IMR-90 (cell line): ENCODE results near the gene ADAM15. TPM values are rescaled to one million over a fixed set of nuclear protein-coding genes. Genes with fewer than 3 reads are reported as not detected.

Experiments used
- ATAC-seq: fragments of 200-7000 bp; cut with Tn5 transposase; 2 replicates; pipeline ENCODE4 v1.9.1; 2020; ENCODE audit warnings: low read depth, mild to moderate bottlenecking, moderate library complexity
- BruUV-seq: library from RNA; stranded (reverse); fragments of 400-500 nt; replicated peaks from 2 replicates; lab custom pipeline; 2021; lab: Mats Ljungman, UMichigan
- CTCF ChIA-PET: fragments of 300-600 bp; formaldehyde crosslinking; extraction: SDS; loops from one replicate; lab custom pipeline; 2021; ENCODE audit warnings: antibody characterized with exemption; lab: Yijun Ruan, JAX
- POLR2A ChIA-PET: fragments of 300-600 bp; sonication (Branson Sonifier 250); formaldehyde crosslinking; loops from one replicate; lab custom pipeline; 2022; ENCODE audit warnings: antibody characterized with exemption; ENCODE audit not compliant: unreplicated experiment; lab: Charles Lee
- DNase-seq: peaks from one replicate; pipeline ENCODE4 v3.0.0; 2013
- H2AFZ ChIP-seq: replicated peaks from 2 replicates; pipeline ENCODE3; 2013; ENCODE audit warnings: low read length, mild to moderate bottlenecking; ENCODE audit not compliant: poor library complexity
- H2AK5ac ChIP-seq: 2 replicates; pipeline ENCODE4 v1.6.1; 2013; ENCODE audit warnings: low read depth, low read length, inconsistent platforms
- H2AK9ac ChIP-seq: replicated peaks from 2 replicates; pipeline ENCODE3; 2013; ENCODE audit warnings: mild to moderate bottlenecking, low read depth, low read length, moderate library complexity; ENCODE audit not compliant: poor library complexity
- H2BK120ac ChIP-seq: 2 replicates; pipeline ENCODE4 v1.6.1; 2013; ENCODE audit warnings: low read depth, low read length, inconsistent platforms
- H2BK15ac ChIP-seq: 3 replicates; pipeline ENCODE4 v1.6.1; 2013; ENCODE audit warnings: low read depth, low read length, inconsistent platforms
- H2BK20ac ChIP-seq: 2 replicates; pipeline ENCODE4 v1.6.1; 2013; ENCODE audit warnings: low read depth, mild to moderate bottlenecking, inconsistent platforms, low read length, moderate library complexity
- H2BK5ac ChIP-seq: 2 replicates; pipeline ENCODE4 v1.6.1; 2013; ENCODE audit warnings: mild to moderate bottlenecking, low read depth, low read length, inconsistent platforms; ENCODE audit not compliant: poor library complexity, severe bottlenecking
- H3K14ac ChIP-seq: replicated peaks from 2 replicates; pipeline ENCODE4 v1.6.1; 2013; ENCODE audit warnings: low read depth, low read length, inconsistent platforms
- H3K18ac ChIP-seq: 2 replicates; pipeline ENCODE4 v1.6.1; 2013; ENCODE audit warnings: low read depth, low read length, control low read depth
- H3K23ac ChIP-seq: 2 replicates; pipeline ENCODE4 v1.6.1; 2013; ENCODE audit warnings: low read depth, low read length, inconsistent platforms
- H3K27ac ChIP-seq: 2 replicates; pipeline ENCODE4 v1.5.1; 2013; ENCODE audit warnings: mild to moderate bottlenecking, control low read depth, low read length; ENCODE audit not compliant: insufficient read depth
- H3K27me3 ChIP-seq: 2 replicates; pipeline ENCODE4 v1.6.1; 2013; ENCODE audit warnings: low read length; ENCODE audit not compliant: control insufficient read depth, insufficient read depth
- H3K36me3 ChIP-seq: 2 replicates; pipeline ENCODE4 v1.6.1; 2013; ENCODE audit warnings: low read length, mixed read lengths; ENCODE audit not compliant: control insufficient read depth, insufficient read depth
- H3K4ac ChIP-seq: 2 replicates; pipeline ENCODE4 v1.6.1; 2013; ENCODE audit warnings: low read depth, low read length, inconsistent platforms
- H3K4me1 ChIP-seq: 2 replicates; pipeline ENCODE4 v1.6.1; 2013; ENCODE audit warnings: low read length, mixed read lengths; ENCODE audit not compliant: control insufficient read depth, insufficient read depth
- H3K4me2 ChIP-seq: 2 replicates; pipeline ENCODE4 v1.6.1; 2013; ENCODE audit warnings: low read depth, mild to moderate bottlenecking, control low read depth, low read length, moderate library complexity
- H3K4me3 ChIP-seq: 2 replicates; pipeline ENCODE4 v1.5.1; 2013; ENCODE audit warnings: low read depth, mild to moderate bottlenecking, control low read depth, low read length, moderate library complexity; ENCODE audit not compliant: insufficient read depth
- H3K56ac ChIP-seq: 2 replicates; pipeline ENCODE4 v1.6.1; 2013; ENCODE audit warnings: low read length, inconsistent platforms; ENCODE audit not compliant: insufficient read depth; ENCODE audit errors: extremely low read depth
- H3K79me1 ChIP-seq, 2 experiments: 2 replicates each; pipeline ENCODE4 v1.6.1; 2013; ENCODE audit warnings: low read length in 2 of 2, inconsistent platforms in 1 of 2, low read depth in 1 of 2
- H3K9ac ChIP-seq: 2 replicates; pipeline ENCODE4 v1.6.1; 2013; ENCODE audit warnings: low read depth, low read length, control low read depth
- H3K9me1 ChIP-seq: 2 replicates; pipeline ENCODE4 v1.6.1; 2013; ENCODE audit warnings: low read length, inconsistent platforms; ENCODE audit not compliant: insufficient read depth
- H3K9me3 ChIP-seq: 2 replicates; pipeline ENCODE4 v1.6.1; 2013; ENCODE audit warnings: low read length; ENCODE audit not compliant: control insufficient read depth, insufficient read depth
- H4K20me1 ChIP-seq: 2 replicates; pipeline ENCODE4 v1.6.1; 2013; ENCODE audit warnings: low read length, inconsistent platforms; ENCODE audit not compliant: insufficient read depth
- H4K5ac ChIP-seq: 2 replicates; pipeline ENCODE4 v1.6.1; 2013; ENCODE audit warnings: mild to moderate bottlenecking, low read depth, low read length, control low read depth
- H4K8ac ChIP-seq, 2 experiments: 2 replicates each; pipeline ENCODE4 v1.6.1; 2013; ENCODE audit warnings: low read depth in 2 of 2, low read length in 2 of 2, control low read depth in 1 of 2, inconsistent platforms in 1 of 2
- H4K91ac ChIP-seq: 2 replicates; pipeline ENCODE4 v1.6.1; 2013; ENCODE audit warnings: low read depth, low read length, inconsistent platforms; ENCODE audit not compliant: insufficient read depth
- CHD1 ChIP-seq: IDR thresholded peaks from 2 replicates; pipeline ENCODE4 v1.6.1; 2012; ENCODE audit warnings: low read depth, low read length, improper control_type of control experiment
- FOS ChIP-seq: fragments of 150-350 bp; IDR thresholded peaks from 2 replicates; pipeline ENCODE4 v1.6.1; 2016; ENCODE audit warnings: low read depth, low read length
- MAZ ChIP-seq: IDR thresholded peaks from 2 replicates; pipeline ENCODE4 v1.6.1; 2012; ENCODE audit warnings: low read depth, mild to moderate bottlenecking, low read length, improper control_type of control experiment, moderate library complexity, borderline replicate concordance
- MXI1 ChIP-seq: IDR thresholded peaks from 2 replicates; pipeline ENCODE4 v1.6.1; 2012; ENCODE audit warnings: low read depth, mild to moderate bottlenecking, low read length, moderate library complexity, borderline replicate concordance
- POLR2A ChIP-seq: IDR thresholded peaks from 2 replicates; pipeline ENCODE4 v1.6.1; 2012; ENCODE audit warnings: mild to moderate bottlenecking, low read depth, low read length
- RAD21 ChIP-seq: IDR thresholded peaks from 2 replicates; pipeline ENCODE4 v1.6.1; 2012; ENCODE audit warnings: low read length, improper control_type of control experiment
- RCOR1 ChIP-seq: IDR thresholded peaks from 2 replicates; pipeline ENCODE4 v1.6.1; 2012; ENCODE audit warnings: mild to moderate bottlenecking, low read length, improper control_type of control experiment; ENCODE audit not compliant: insufficient replicate concordance
- RFX5 ChIP-seq: IDR thresholded peaks from 2 replicates; pipeline ENCODE4 v1.8.0; 2012; ENCODE audit warnings: low read depth, mild to moderate bottlenecking, low read length, moderate library complexity
- WGBS, 2 experiments: methylation state at CpG; one replicate each; pipeline versions ENCODE4 v1.1.5 to v1.1.7; 2013; ENCODE audit warnings: missing lambda C conversion rate in 2 of 2; ENCODE audit not compliant: insufficient read length in 1 of 2; ENCODE audit errors: extremely low coverage in 2 of 2; 5-methylcytosine and 5-hydroxymethylcytosine counted together
- dilution Hi-C: fragments of 300-500 bp; cut with HindIII; formaldehyde crosslinking; loops from one replicate; pipeline ENCODE4 v1.14.3; 2018; ENCODE audit warnings: low sequenced_read_pairs; ENCODE audit not compliant: unreplicated experiment
- in situ Hi-C: fragments of 300-500 bp; cut with MboI; formaldehyde crosslinking; loops from 3 replicates; pipeline ENCODE4 v1.14.3; 2019; ENCODE audit warnings: low sequenced_read_pairs, inconsistent platforms, mixed read lengths
- intact Hi-C: fragments of 100-400 bp; cut with micrococcal nuclease; formaldehyde crosslinking; loops from 2 replicates; pipeline ENCODE4 v1.10.0; 2022
- polyA plus RNA-seq, 3 experiments: library from polyadenylated mRNA; depleted of rRNA; stranded (reverse); fragments of >200 nt; gene quantifications; 2 replicates each; pipeline ENCODE4 v1.2.3, GENCODE V29; 2012; ENCODE audit warnings: low replicate concordance in 1 of 3
- total RNA-seq: library from RNA; depleted of rRNA; stranded (reverse); fragments of >200 nt; gene quantifications from 2 replicates; pipeline ENCODE4 v1.2.3, GENCODE V29; 2012
- TF ChIP-seq, protein P1 (sequence below): fragments of 150-350 bp; IDR thresholded peaks from 2 replicates; pipeline ENCODE4 v1.6.1; 2016; ENCODE audit warnings: low read depth, mild to moderate bottlenecking, low read length, moderate library complexity, borderline replicate concordance
- TF ChIP-seq, protein P2 (sequence below): fragments of 150-350 bp; IDR thresholded peaks from 2 replicates; pipeline ENCODE4 v1.6.1; 2017; ENCODE audit warnings: mild to moderate bottlenecking, antibody characterized with exemption, low read length, low read depth
- TF ChIP-seq, protein P3 (sequence below): conservative IDR thresholded peaks from 2 replicates; pipeline ENCODE4 v1.5.1; 2012; ENCODE audit warnings: mild to moderate bottlenecking, low read depth, low read length, improper control_type of control experiment

Gene ADAM15
- total and polyA plus RNA-seq, 2 of the 4 experiments (the other 2 are of a cell fraction): 25.6 to 52.4 TPM

DNA sequence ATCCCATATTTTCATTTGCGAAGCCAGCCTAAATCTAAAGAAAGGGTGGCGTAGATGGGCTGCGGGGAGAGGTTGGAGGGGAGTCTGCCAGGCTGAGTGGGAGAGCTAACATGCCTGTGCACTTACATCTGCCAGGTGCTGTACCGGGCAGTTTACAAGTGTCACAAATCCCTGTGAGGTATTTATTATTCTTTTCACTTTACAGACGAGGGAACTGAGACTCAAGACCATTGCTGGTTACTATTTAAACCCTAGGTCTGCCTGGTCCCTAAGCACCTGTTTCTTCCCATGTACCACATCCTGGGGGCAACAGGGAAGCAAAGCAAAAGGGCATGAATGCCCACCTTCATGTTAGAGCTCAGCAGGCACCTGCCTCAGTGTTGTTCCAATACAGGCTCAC is 57.2 kb downstream of the ADAM15 start:
- H2BK15ac ChIP-seq: no peak overlapping the region
- H2BK20ac ChIP-seq: no peak overlapping the region
- ChIA-PET POLR2A (no interaction called here), CTCF (no interaction called here)
- no CpG with 5 or more reads among the region's 5 CpGs for WGBS, 2 experiments
- no peak for ATAC-seq
- in situ Hi-C loops: no loop called here
- no peak overlapping the region for H3K14ac ChIP-seq
- no peak overlapping the region for H2BK120ac ChIP-seq
- no peaks in the 10 kb centered on the region for H4K20me1 ChIP-seq
- no peak overlapping the region for H3K4me2 ChIP-seq
- no peak overlapping the region for H2AK5ac ChIP-seq
- no peaks in the 10 kb centered on the region for H3K36me3 ChIP-seq
- H2BK5ac ChIP-seq: no peak overlapping the region
- no peak overlapping the region for H4K8ac ChIP-seq
- H4K91ac ChIP-seq: no peak overlapping the region
- dilution Hi-C loops: no loop called here
- no peak overlapping the region for H3K27ac ChIP-seq
- H3K18ac ChIP-seq: no peak overlapping the region
- H3K4me3 ChIP-seq: no peak overlapping the region
- H2AK9ac ChIP-seq: no peak overlapping the region
- no peak overlapping the region for H3K4ac ChIP-seq
- H3K9me1 ChIP-seq: no peaks in the 10 kb centered on the region
- H3K4me1 ChIP-seq: no peaks in the 10 kb centered on the region
- BruUV-seq: no TSS peak
- TF ChIP-seq RFX5: no peak
- TF ChIP-seq, protein P1, sequence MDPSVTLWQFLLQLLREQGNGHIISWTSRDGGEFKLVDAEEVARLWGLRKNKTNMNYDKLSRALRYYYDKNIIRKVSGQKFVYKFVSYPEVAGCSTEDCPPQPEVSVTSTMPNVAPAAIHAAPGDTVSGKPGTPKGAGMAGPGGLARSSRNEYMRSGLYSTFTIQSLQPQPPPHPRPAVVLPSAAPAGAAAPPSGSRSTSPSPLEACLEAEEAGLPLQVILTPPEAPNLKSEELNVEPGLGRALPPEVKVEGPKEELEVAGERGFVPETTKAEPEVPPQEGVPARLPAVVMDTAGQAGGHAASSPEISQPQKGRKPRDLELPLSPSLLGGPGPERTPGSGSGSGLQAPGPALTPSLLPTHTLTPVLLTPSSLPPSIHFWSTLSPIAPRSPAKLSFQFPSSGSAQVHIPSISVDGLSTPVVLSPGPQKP: no peak
- TF ChIP-seq FOS: no peak
- TF ChIP-seq, protein P2, sequence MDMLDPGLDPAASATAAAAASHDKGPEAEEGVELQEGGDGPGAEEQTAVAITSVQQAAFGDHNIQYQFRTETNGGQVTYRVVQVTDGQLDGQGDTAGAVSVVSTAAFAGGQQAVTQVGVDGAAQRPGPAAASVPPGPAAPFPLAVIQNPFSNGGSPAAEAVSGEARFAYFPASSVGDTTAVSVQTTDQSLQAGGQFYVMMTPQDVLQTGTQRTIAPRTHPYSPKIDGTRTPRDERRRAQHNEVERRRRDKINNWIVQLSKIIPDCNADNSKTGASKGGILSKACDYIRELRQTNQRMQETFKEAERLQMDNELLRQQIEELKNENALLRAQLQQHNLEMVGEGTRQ: no peak
- TF ChIP-seq MAZ: no peak
- TF ChIP-seq RCOR1: no peak
- no peak for TF ChIP-seq MXI1
- no peak for TF ChIP-seq RAD21
- TF ChIP-seq, protein P3, sequence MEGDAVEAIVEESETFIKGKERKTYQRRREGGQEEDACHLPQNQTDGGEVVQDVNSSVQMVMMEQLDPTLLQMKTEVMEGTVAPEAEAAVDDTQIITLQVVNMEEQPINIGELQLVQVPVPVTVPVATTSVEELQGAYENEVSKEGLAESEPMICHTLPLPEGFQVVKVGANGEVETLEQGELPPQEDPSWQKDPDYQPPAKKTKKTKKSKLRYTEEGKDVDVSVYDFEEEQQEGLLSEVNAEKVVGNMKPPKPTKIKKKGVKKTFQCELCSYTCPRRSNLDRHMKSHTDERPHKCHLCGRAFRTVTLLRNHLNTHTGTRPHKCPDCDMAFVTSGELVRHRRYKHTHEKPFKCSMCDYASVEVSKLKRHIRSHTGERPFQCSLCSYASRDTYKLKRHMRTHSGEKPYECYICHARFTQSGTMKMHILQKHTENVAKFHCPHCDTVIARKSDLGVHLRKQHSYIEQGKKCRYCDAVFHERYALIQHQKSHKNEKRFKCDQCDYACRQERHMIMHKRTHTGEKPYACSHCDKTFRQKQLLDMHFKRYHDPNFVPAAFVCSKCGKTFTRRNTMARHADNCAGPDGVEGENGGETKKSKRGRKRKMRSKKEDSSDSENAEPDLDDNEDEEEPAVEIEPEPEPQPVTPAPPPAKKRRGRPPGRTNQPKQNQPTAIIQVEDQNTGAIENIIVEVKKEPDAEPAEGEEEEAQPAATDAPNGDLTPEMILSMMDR: no peak
- TF ChIP-seq CHD1: no peak
- TF ChIP-seq POLR2A: no peak
- H3K56ac ChIP-seq: no peak overlapping the region
- no peak overlapping the region for H2AFZ ChIP-seq
- H3K9ac ChIP-seq: no peak overlapping the region
- H4K5ac ChIP-seq: no peak overlapping the region
- DNase-seq: no peak
- no peaks in the 10 kb centered on the region for H3K9me3 ChIP-seq
- intact Hi-C loops: no loop called here
- no peak overlapping the region for H3K23ac ChIP-seq
- peaks cover 56% of the 10 kb centered on the region for H3K27me3 ChIP-seq
- no peaks in the 10 kb centered on the region for H3K79me1 ChIP-seq
